ENCODE data around the gene TEPSIN. TPM values are rescaled to one million over a fixed set of nuclear protein-coding genes. Genes with fewer than 3 reads are reported as not detected.

TEPSIN gene, protein sequence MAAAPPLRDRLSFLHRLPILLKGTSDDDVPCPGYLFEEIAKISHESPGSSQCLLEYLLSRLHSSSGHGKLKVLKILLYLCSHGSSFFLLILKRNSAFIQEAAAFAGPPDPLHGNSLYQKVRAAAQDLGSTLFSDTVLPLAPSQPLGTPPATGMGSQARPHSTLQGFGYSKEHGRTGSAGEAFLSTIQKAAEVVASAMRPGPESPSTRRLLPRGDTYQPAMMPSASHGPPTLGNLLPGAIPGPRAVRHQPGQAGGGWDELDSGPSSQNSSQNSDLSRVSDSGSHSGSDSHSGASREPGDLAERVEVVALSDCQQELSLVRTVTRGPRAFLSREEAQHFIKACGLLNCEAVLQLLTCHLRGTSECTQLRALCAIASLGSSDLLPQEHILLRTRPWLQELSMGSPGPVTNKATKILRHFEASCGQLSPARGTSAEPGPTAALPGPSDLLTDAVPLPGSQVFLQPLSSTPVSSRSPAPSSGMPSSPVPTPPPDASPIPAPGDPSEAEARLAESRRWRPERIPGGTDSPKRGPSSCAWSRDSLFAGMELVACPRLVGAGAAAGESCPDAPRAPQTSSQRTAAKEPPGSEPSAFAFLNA
- 10 to 100 TPM; 21.6 to 40.3 TPM for polyA plus RNA-seq

DNA sequence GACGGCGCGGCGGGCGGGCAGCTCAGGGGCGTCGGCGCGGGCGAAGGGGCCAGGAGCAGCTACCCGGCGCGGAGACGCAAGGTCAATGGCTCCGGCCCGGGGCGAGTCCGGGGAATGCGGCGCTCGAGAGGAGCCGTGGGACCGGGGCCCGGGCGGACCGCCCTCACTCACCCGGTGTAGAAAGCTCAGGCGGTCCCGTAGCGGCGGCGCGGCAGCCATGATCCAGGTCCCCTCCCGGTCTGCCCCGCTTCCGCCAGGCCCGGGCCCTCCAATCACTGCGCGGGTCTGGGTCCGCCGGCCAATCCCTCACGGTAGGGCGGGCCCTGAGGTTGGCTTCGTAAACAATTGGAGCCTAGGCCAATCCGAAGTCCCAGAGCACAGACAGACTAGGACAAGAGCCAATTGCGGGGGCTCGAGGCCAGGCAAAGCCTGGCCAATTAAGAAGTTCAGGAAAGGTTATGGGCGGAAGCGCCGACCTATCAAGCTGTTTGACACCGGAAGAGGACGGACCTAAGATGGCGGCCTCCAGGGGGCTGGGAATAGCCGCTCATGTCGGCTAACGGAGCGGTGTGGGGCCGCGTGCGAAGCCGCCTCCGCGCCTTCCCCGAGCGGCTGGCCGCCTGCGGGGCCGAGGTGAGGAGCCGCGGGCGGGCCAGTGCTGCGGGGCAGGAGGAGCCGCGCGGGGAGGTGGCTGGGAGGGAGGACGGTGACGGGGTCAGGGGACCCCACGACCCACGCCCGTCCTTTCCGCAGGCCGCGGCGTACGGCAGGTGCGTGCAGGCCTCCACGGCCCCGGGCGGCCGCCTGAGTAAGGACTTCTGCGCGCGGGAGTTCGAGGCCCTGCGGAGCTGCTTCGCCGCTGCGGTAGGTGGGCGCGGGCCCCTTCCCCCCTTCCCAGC lies at the start of gene TEPSIN, which contains the start of gene NDUFAF8:
TSS of gene TEPSIN (minus strand) at position 241 of the 899 bp plus-strand sequence. CDS start at position 219, 22 bp downstream.
TSS of gene NDUFAF8 (plus strand) at position 504 of the 899 bp plus-strand sequence. CDS start at position 550, 46 bp downstream.
- H3K4me1 ChIP-seq (ENCODE audit: control insufficient read depth in 2 of 2, insufficient read depth in 2 of 2, low read length in 1 of 2) = peaks cover 5 to 21% of the 10 kb centered on the region in 2 donors

DNA sequence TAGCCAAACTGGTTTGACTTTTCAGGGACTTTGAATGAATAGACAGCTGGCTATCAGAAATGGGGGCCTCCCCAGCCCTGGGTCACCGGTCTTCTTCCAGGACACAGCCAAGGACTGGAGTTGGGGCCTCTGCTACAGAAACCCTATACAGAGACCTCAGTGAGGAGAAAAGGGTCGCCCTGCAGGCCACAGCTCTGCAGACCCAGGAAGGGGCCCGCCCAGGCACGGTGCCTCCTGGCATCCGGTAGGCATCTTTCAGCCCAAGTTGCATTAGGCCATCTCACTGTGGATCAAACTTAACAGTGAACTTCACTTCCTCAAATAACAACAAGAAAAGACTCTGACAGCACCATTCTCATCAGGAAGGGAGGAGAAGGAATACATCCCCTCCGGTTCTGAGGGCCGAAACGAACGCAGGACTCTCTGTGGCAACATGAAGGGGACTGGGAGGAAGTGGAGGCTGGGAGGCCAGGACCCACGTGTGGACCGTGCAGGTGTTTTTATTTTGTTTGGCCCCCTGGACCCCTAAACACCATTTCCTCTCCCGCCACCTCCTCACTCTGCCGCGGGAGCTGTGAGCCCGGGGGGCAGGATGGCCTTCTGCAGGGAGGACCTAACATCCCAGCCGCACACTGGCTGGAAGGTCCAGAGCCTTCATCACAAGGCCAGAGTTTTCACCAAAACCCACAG lies 49.0 kb upstream of the TEPSIN start:
- Histone ChIP-seq H3K4me3 (ENCODE audit: low read depth in 1 of 2, low read length in 2 of 2) (no peak overlapping the region), H3K27ac (ENCODE audit: low read depth in 2 of 2, low read length in 1 of 2) (no peak overlapping the region), H3K9me3 (ENCODE audit: control insufficient read depth in 2 of 2, insufficient read depth in 1 of 2, low read depth in 1 of 2, low read length in 1 of 2) (no peaks in the 10 kb centered on the region), H3K4me1 (ENCODE audit: control insufficient read depth in 2 of 2, insufficient read depth in 2 of 2, low read length in 1 of 2) (peaks cover 2 to 5% of the 10 kb centered on the region in 2 donors), H3K27me3 (ENCODE audit: control insufficient read depth in 1 of 2, insufficient read depth in 2 of 2, low read length in 2 of 2) (no peaks in the 10 kb centered on the region), H3K36me3 (ENCODE audit: control insufficient read depth in 2 of 2, insufficient read depth in 2 of 2, low read length in 1 of 2) (peaks cover 1 to 29% of the 10 kb centered on the region in 2 donors)
- 74 to 83% methylated on average over 16 of the region's 16 CpGs for WGBS, 2 donors

More for the DNA sequence above, at the start of gene TEPSIN, which contains the start of gene NDUFAF8:
- WGBS, 2 donors = 0% methylated on average over 96 to 100 of the region's 100 CpGs
- Histone ChIP-seq H3K36me3 (ENCODE audit: control insufficient read depth in 2 of 2, insufficient read depth in 2 of 2, low read length in 1 of 2) (peaks cover 0 to 9% of the 10 kb centered on the region in 2 donors), H3K27ac (ENCODE audit: low read depth in 2 of 2, low read length in 1 of 2) (peak within 1 kb of the TSS; percentile 68 to 72), H3K27me3 (ENCODE audit: control insufficient read depth in 1 of 2, insufficient read depth in 2 of 2, low read length in 2 of 2) (no peaks in the 10 kb centered on the region), H3K4me3 (ENCODE audit: low read depth in 1 of 2, low read length in 2 of 2) (peak within 1 kb of the TSS; percentile 82 to 96), H3K9me3 (ENCODE audit: control insufficient read depth in 2 of 2, insufficient read depth in 1 of 2, low read depth in 1 of 2, low read length in 1 of 2) (no peaks in the 10 kb centered on the region)

DNA sequence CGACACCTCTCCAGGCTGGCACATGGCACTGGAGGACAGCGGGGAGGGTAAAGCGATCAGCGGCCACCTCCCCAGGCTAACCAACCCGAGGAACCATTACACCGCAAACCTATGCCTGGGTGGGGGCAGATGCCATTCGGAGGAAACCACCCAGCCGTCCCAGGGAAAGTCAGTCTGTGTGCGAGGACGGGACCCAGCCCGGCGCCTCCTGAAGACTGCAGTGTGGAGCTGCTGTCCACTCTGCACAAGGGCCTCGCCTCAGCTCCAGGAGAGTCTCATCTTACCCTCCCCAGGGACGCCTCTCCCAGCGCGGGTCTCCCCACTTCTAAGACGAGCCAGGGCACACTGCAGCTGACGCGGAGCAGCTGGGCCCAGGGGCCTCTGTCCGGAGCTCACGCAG lies 48.3 kb upstream of the TEPSIN start:
- 85 to 94% methylated on average over 21 of the region's 21 CpGs for WGBS, 2 donors
- Histone ChIP-seq H3K9me3 (ENCODE audit: control insufficient read depth in 2 of 2, insufficient read depth in 1 of 2, low read depth in 1 of 2, low read length in 1 of 2) (no peaks in the 10 kb centered on the region), H3K4me1 (ENCODE audit: control insufficient read depth in 2 of 2, insufficient read depth in 2 of 2, low read length in 1 of 2) (peaks cover 2% of the 10 kb centered on the region in 2 donors), H3K27me3 (ENCODE audit: control insufficient read depth in 1 of 2, insufficient read depth in 2 of 2, low read length in 2 of 2) (no peaks in the 10 kb centered on the region), H3K27ac (ENCODE audit: low read depth in 2 of 2, low read length in 1 of 2) (no peak overlapping the region), H3K4me3 (ENCODE audit: low read depth in 1 of 2, low read length in 2 of 2) (no peak overlapping the region), H3K36me3 (ENCODE audit: control insufficient read depth in 2 of 2, insufficient read depth in 2 of 2, low read length in 1 of 2) (peaks cover 7 to 36% of the 10 kb centered on the region in 2 donors)

DNA sequence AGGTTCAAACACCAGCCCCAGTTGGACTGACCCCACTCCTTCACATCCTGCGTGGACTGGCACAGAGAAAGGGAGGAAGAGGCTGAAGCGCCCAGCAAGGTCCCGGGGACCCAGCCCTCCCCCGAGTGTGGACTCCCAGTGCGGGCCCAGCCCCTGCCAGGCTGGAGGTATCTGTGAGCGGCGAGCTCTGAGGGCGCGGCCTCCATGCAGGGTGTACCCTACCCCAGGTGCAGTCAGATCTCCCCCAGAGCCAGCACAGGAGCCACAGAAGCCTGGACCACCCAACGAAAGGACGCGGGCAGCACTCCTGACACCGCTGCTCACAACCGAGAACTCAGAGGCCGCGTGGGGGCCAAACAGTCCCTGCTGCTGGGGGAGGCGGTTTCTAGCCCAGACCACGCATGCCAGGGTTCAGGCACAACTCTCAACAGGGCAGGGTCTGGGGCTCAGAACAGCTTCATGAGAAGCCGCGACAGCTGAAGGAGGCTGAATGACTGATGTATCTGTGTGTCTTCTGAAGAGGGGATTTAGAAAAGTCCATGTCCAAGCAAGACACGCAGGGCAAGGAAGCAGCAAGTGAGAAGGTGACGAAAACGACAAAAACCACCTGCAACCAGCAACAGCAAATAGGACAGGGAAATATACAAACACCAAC lies 47.8 kb upstream of the TEPSIN start:
- no peak overlapping the region for H3K4me3 ChIP-seq (ENCODE audit: low read depth in 1 of 2, low read length in 2 of 2)
- no peaks in the 10 kb centered on the region for H3K27me3 ChIP-seq (ENCODE audit: control insufficient read depth in 1 of 2, insufficient read depth in 2 of 2, low read length in 2 of 2)
- peaks cover 7 to 40% of the 10 kb centered on the region in 2 donors for H3K36me3 ChIP-seq (ENCODE audit: control insufficient read depth in 2 of 2, insufficient read depth in 2 of 2, low read length in 1 of 2)
- H3K27ac ChIP-seq (ENCODE audit: low read depth in 2 of 2, low read length in 1 of 2) = peak overlapping the region; percentile 62 to 68
- peaks cover 2% of the 10 kb centered on the region in 2 donors for H3K4me1 ChIP-seq (ENCODE audit: control insufficient read depth in 2 of 2, insufficient read depth in 2 of 2, low read length in 1 of 2)
- no peaks in the 10 kb centered on the region for H3K9me3 ChIP-seq (ENCODE audit: control insufficient read depth in 2 of 2, insufficient read depth in 1 of 2, low read depth in 1 of 2, low read length in 1 of 2)
- 89 to 94% methylated on average over 23 of the region's 23 CpGs for WGBS, 2 donors

DNA sequence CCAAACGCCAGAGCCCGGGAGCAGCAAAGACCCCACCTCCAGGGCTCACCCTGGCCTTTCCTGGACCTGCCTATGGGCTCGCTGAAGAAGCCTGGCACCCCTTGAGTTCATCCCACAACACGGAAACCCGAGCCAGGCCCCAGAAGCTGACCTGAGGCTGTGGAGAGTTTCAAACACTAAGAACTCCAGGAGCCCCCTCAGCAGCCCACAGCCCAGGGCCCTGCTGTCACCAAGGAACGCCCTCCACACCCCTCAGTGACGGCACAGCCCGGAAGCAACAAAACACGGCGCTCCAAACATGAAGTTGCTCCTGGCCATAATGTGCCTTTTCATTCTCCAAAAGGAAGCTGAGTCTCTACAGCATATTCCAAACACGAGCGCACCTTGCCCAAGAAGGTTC lies 47.0 kb upstream of the TEPSIN start:
- peaks cover 0 to 2% of the 10 kb centered on the region in 2 donors for H3K4me1 ChIP-seq (ENCODE audit: control insufficient read depth in 2 of 2, insufficient read depth in 2 of 2, low read length in 1 of 2)
- peaks cover 7 to 42% of the 10 kb centered on the region in 2 donors for H3K36me3 ChIP-seq (ENCODE audit: control insufficient read depth in 2 of 2, insufficient read depth in 2 of 2, low read length in 1 of 2)
- H3K27ac ChIP-seq (ENCODE audit: low read depth in 2 of 2, low read length in 1 of 2) = peak overlapping the region; percentile 62 to 68
- 61 to 73% methylated on average over 12 of the region's 12 CpGs for WGBS, 2 donors
- H3K9me3 ChIP-seq (ENCODE audit: control insufficient read depth in 2 of 2, insufficient read depth in 1 of 2, low read depth in 1 of 2, low read length in 1 of 2) = no peaks in the 10 kb centered on the region
- no peaks in the 10 kb centered on the region for H3K27me3 ChIP-seq (ENCODE audit: control insufficient read depth in 1 of 2, insufficient read depth in 2 of 2, low read length in 2 of 2)
- no peak overlapping the region for H3K4me3 ChIP-seq (ENCODE audit: low read depth in 1 of 2, low read length in 2 of 2)

DNA sequence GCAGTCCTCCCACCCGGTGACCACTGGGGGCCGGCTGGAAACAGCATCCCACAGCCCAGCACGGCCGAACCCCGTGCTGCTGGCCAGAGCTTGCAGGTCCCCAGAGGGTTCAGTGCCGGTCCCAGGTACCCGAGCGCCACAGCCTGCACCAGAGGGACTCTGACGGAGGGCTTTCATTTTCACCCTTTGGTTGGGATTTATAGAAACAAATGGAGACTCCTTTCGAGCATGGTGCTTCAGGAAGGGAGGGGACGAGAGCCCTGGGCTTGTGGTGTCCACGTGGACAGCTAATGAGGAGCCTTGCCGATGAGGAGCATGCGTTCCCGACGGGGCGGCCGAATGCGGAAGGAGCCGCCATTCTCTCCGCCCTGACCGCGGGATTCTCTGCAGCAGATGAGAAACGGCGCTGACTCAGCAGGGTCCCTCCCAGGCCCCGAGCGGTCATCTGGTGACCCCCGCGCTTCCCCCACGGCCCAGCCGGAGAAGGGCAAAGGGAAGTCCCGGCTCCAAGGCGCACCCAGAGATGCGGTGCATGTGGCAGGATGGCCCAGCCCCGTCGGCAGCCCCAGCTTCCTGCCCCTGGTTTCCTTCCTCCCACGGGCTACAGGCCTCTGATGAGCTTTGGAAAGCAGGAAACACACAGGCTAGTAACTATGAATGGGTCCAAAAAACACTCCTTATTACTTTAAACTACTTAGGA lies 46.5 kb upstream of the TEPSIN start:
- H3K4me1 ChIP-seq (ENCODE audit: control insufficient read depth in 2 of 2, insufficient read depth in 2 of 2, low read length in 1 of 2) = peaks cover 0 to 2% of the 10 kb centered on the region in 2 donors
- H3K36me3 ChIP-seq (ENCODE audit: control insufficient read depth in 2 of 2, insufficient read depth in 2 of 2, low read length in 1 of 2) = peaks cover 7 to 46% of the 10 kb centered on the region in 2 donors
- no peaks in the 10 kb centered on the region for H3K27me3 ChIP-seq (ENCODE audit: control insufficient read depth in 1 of 2, insufficient read depth in 2 of 2, low read length in 2 of 2)
- H3K4me3 ChIP-seq (ENCODE audit: low read depth in 1 of 2, low read length in 2 of 2) = peak overlapping the region in 1 of 2 donors; percentile 6
- H3K9me3 ChIP-seq (ENCODE audit: control insufficient read depth in 2 of 2, insufficient read depth in 1 of 2, low read depth in 1 of 2, low read length in 1 of 2) = no peaks in the 10 kb centered on the region
- H3K27ac ChIP-seq (ENCODE audit: low read depth in 2 of 2, low read length in 1 of 2) = peak overlapping the region; percentile 62 to 68
- WGBS, 2 donors = 55 to 56% methylated on average over 36 to 37 of the region's 37 CpGs

DNA sequence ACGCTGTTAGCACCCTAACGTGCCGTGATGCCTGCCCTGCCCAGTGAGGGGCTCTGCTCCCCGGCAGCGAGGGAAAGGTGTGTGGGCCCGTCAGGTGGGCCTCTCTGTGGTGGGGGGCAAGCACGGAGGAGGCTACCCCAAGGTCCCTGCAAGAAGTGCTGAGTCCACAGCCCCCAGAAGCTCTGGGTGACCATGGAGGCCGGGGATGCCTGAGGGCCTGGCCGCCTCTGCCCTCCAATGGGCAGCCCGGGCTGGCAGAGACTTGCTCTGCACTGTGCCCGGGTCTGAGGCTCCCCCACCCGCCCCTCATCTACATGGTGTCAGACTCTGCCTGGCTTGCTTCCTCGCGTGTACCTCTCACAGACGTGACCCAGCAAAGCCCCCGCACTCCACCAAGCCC lies 44.0 kb upstream of the TEPSIN start:
- H3K36me3 ChIP-seq (ENCODE audit: control insufficient read depth in 2 of 2, insufficient read depth in 2 of 2, low read length in 1 of 2) = peaks cover 13 to 55% of the 10 kb centered on the region in 2 donors
- 94 to 96% methylated on average over 13 to 16 of the region's 16 CpGs for WGBS, 2 donors

DNA sequence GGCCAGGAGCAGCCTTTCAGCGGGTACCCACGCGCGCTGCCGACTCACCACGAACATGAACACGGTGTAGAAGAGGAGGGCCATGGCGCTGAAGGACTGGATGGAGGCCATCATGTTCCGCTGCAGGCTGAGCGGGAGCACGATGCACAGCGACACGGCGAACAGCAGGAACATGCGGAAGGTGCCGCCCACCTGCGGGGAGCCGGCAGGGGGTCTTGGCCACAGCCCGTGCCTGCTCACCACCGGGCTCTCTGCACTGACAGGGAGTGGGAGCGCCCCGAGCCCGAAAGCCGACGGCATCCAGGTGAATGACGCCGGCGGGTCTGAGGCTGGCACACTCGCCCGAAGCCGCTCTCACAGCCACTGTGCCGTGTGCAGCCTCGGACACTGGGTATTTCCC lies 43.3 kb upstream of the TEPSIN start:
- peaks cover 13 to 53% of the 10 kb centered on the region in 2 donors for H3K36me3 ChIP-seq (ENCODE audit: control insufficient read depth in 2 of 2, insufficient read depth in 2 of 2, low read length in 1 of 2)
- H3K9me3 ChIP-seq (ENCODE audit: control insufficient read depth in 2 of 2, insufficient read depth in 1 of 2, low read depth in 1 of 2, low read length in 1 of 2) = no peaks in the 10 kb centered on the region
- peaks cover 8% of the 10 kb centered on the region in 2 donors for H3K4me1 ChIP-seq (ENCODE audit: control insufficient read depth in 2 of 2, insufficient read depth in 2 of 2, low read length in 1 of 2)
- no peaks in the 10 kb centered on the region for H3K27me3 ChIP-seq (ENCODE audit: control insufficient read depth in 1 of 2, insufficient read depth in 2 of 2, low read length in 2 of 2)
- WGBS, 2 donors = 93 to 95% methylated on average over 33 of the region's 33 CpGs
- no peak overlapping the region for H3K27ac ChIP-seq (ENCODE audit: low read depth in 2 of 2, low read length in 1 of 2)
- no peak overlapping the region for H3K4me3 ChIP-seq (ENCODE audit: low read depth in 1 of 2, low read length in 2 of 2)

More for the DNA sequence above, 44.0 kb upstream of the TEPSIN start:
- H3K4me1 ChIP-seq (ENCODE audit: control insufficient read depth in 2 of 2, insufficient read depth in 2 of 2, low read length in 1 of 2) = peaks cover 2 to 3% of the 10 kb centered on the region in 2 donors
- H3K9me3 ChIP-seq (ENCODE audit: control insufficient read depth in 2 of 2, insufficient read depth in 1 of 2, low read depth in 1 of 2, low read length in 1 of 2) = no peaks in the 10 kb centered on the region
- no peaks in the 10 kb centered on the region for H3K27me3 ChIP-seq (ENCODE audit: control insufficient read depth in 1 of 2, insufficient read depth in 2 of 2, low read length in 2 of 2)
- no peak overlapping the region for H3K4me3 ChIP-seq (ENCODE audit: low read depth in 1 of 2, low read length in 2 of 2)
- H3K27ac ChIP-seq (ENCODE audit: low read depth in 2 of 2, low read length in 1 of 2) = no peak overlapping the region
